ENCODE data around the gene SEMA3E.

Gene SEMA3E

GRCh38 chr7:83640731-83641537, 8.0 kb downstream of the SEMA3E start:
- DNase-seq (ENCODE audit: low read depth), result no peak

- DNase-seq (ENCODE audit: low read depth), result no peak
These were observed 8.7 kb downstream of the SEMA3E start for GRCh38 chr7:83640240-83640639.

GRCh38 chr7:83633516-83633915, 15.4 kb downstream of the SEMA3E start:
- no peak for DNase-seq (ENCODE audit: low read depth)

- DNase-seq (ENCODE audit: low read depth), result no peak
These were observed 19.6 kb downstream of the SEMA3E start for GRCh38 chr7:83629117-83629880.

- no peak for DNase-seq (ENCODE audit: low read depth)
These were observed 31.1 kb downstream of the SEMA3E start for GRCh38 chr7:83617858-83618257.

- no peak for DNase-seq (ENCODE audit: low read depth)
These were observed 34.8 kb downstream of the SEMA3E start for GRCh38 chr7:83614112-83614511.

GRCh38 chr7:83613232-83613631, 35.7 kb downstream of the SEMA3E start:
- DNase-seq (ENCODE audit: low read depth), result no peak

GRCh38 chr7:83611776-83612175, 37.2 kb downstream of the SEMA3E start:
- no peak for DNase-seq (ENCODE audit: low read depth)

GRCh38 chr7:83610649-83611304, 38.2 kb downstream of the SEMA3E start:
- DNase-seq (ENCODE audit: low read depth), result no peak

- no peak for DNase-seq (ENCODE audit: low read depth)
These were observed 40.2 kb downstream of the SEMA3E start for GRCh38 chr7:83608716-83609115.

- no peak for DNase-seq (ENCODE audit: low read depth)
These were observed 45.3 kb downstream of the SEMA3E start for GRCh38 chr7:83603649-83604048.

- DNase-seq (ENCODE audit: low read depth), result no peak
These were observed 49.8 kb downstream of the SEMA3E start for GRCh38 chr7:83599131-83599530.

- no peak for DNase-seq (ENCODE audit: low read depth)
These were observed 54.9 kb downstream of the SEMA3E start for GRCh38 chr7:83593921-83594475.

- no peak for DNase-seq (ENCODE audit: low read depth)
These were observed 60.2 kb downstream of the SEMA3E start for GRCh38 chr7:83588602-83589240.

GRCh38 chr7:83586281-83586680, 62.7 kb downstream of the SEMA3E start:
- DNase-seq (ENCODE audit: low read depth), result no peak

- DNase-seq (ENCODE audit: low read depth), result no peak
These were observed 67.1 kb downstream of the SEMA3E start for GRCh38 chr7:83581667-83582435.

- no peak for DNase-seq (ENCODE audit: low read depth)
These were observed 69.2 kb downstream of the SEMA3E start for GRCh38 chr7:83579740-83580139.

GRCh38 chr7:83575436-83575835, 73.5 kb downstream of the SEMA3E start:
- no peak for DNase-seq (ENCODE audit: low read depth)

GRCh38 chr7:83574616-83575015, 74.3 kb downstream of the SEMA3E start:
- no peak for DNase-seq (ENCODE audit: low read depth)

- DNase-seq (ENCODE audit: low read depth), result no peak
These were observed 86.0 kb downstream of the SEMA3E start for GRCh38 chr7:83562960-83563359.

GRCh38 chr7:83562289-83562688, 86.7 kb downstream of the SEMA3E start:
- no peak for DNase-seq (ENCODE audit: low read depth)

Data from activated gamma-delta T cell treated with anti-CD3 and anti-CD28 coated beads, Interleukin-2, amount 50 U/mL, for 16 hours (primary cell).